Measurements from ENCODE around the gene ANP32B.

The ANP32B gene

DNA sequence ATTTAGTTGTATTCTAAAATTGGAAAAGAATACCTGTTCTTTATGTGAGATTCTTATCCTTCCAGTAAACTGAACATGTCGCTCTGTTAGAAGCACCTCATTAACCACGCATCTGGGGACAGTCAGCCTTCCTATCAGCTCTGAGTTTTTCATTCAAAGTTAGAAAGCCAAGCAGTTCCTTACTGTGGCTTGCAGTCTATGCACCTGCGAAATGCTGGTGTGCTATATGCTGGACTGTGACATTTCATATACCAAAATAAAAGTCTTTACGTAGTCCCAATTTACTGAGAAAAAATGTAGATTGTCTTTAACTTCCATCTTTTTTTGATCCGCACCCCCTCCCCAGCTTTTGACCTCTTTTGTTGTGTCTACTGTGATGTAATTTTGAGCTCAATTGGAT is 4.3 kb downstream of the ANP32B start:
- peak overlapping the region; percentile 95 for H3K4me2 ChIP-seq
- peaks cover 72% of the 10 kb centered on the region for H3K4me1 ChIP-seq (ENCODE audit: low read depth, poor library complexity, severe bottlenecking)
- no peak overlapping the region for H2AFZ ChIP-seq (ENCODE audit: low read depth)
- no peak overlapping the region for H3K9ac ChIP-seq
- no peak overlapping the region for H3K27ac ChIP-seq
- no peaks in the 10 kb centered on the region for H3K36me3 ChIP-seq (ENCODE audit: insufficient read depth)
- TF ChIP-seq, protein P1, sequence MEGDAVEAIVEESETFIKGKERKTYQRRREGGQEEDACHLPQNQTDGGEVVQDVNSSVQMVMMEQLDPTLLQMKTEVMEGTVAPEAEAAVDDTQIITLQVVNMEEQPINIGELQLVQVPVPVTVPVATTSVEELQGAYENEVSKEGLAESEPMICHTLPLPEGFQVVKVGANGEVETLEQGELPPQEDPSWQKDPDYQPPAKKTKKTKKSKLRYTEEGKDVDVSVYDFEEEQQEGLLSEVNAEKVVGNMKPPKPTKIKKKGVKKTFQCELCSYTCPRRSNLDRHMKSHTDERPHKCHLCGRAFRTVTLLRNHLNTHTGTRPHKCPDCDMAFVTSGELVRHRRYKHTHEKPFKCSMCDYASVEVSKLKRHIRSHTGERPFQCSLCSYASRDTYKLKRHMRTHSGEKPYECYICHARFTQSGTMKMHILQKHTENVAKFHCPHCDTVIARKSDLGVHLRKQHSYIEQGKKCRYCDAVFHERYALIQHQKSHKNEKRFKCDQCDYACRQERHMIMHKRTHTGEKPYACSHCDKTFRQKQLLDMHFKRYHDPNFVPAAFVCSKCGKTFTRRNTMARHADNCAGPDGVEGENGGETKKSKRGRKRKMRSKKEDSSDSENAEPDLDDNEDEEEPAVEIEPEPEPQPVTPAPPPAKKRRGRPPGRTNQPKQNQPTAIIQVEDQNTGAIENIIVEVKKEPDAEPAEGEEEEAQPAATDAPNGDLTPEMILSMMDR (conservative IDR thresholded peaks at IDR 0.05; ENCODE audit: low read depth, low read length): no peak
- no peaks in the 10 kb centered on the region for H3K27me3 ChIP-seq (ENCODE audit: insufficient read depth, low read depth)
- peaks cover 85% of the 10 kb centered on the region for H3K79me2 ChIP-seq (ENCODE audit: insufficient read depth, low read depth)
- H4K20me1 ChIP-seq (ENCODE audit: insufficient read depth): peaks cover 43% of the 10 kb centered on the region
- H3K4me3 ChIP-seq (IDR thresholded peaks at IDR 0.05; ENCODE audit: insufficient read depth, low read depth, low read length): no peak overlapping the region

DNA sequence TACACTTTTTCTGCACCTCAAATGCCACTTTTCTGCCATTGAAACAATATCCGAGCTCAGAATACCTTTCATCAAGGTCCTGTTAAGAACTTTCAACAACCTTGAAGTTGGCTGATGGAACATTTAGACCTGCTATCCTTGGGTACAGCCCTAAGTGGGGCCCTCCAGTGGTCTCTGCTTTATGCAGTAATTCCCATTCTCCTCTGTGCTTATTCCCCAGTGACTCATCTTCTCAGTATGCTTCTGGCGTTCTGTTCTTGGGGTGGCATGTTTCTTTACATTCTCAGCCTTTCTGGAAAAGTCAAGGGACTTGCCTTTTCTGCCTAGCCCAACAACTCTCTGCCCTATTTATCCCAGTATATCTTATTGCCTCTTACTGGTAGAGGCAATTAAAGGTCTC is 7.1 kb downstream of the ANP32B start:
- H4K20me1 ChIP-seq (ENCODE audit: insufficient read depth): peaks cover 68% of the 10 kb centered on the region
- H3K36me3 ChIP-seq (ENCODE audit: insufficient read depth): no peaks in the 10 kb centered on the region; the same call in 1 of the 2 replicates
- H3K27ac ChIP-seq: no peak overlapping the region
- no peak overlapping the region for H3K4me3 ChIP-seq (IDR thresholded peaks at IDR 0.05; ENCODE audit: insufficient read depth, low read depth, low read length)
- no peak overlapping the region for H2AFZ ChIP-seq (ENCODE audit: low read depth)
- no peak overlapping the region for H3K9ac ChIP-seq
- H3K27me3 ChIP-seq (ENCODE audit: insufficient read depth, low read depth): no peaks in the 10 kb centered on the region
- peaks cover 97% of the 10 kb centered on the region for H3K4me1 ChIP-seq (ENCODE audit: low read depth, poor library complexity, severe bottlenecking)
- H3K4me2 ChIP-seq: no peak overlapping the region
- TF ChIP-seq, protein P1 (conservative IDR thresholded peaks at IDR 0.05; ENCODE audit: low read depth, low read length): no peak
- peaks cover 100% of the 10 kb centered on the region for H3K79me2 ChIP-seq (ENCODE audit: insufficient read depth, low read depth)

DNA sequence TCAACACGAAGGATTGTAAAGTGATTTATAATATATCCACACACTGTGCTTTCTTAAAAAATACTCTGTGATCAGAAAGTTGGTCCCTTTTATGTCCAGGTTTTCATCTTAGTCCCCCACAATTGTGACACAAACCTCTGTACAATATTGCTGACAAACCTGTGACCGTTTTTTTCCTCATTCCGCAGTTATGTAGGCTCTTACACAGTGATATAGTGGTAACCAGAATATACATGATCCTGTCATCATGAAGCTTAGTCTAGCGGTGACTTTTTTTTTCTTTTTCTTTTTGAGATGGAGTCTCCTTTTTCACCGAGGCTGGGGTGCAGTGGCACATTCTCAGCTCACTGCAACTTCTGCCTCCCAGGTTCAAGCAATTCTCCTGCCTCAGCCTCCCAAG is 8.7 kb downstream of the ANP32B start:
- Histone ChIP-seq H2AFZ (ENCODE audit: low read depth) (no peak overlapping the region), H3K36me3 (ENCODE audit: insufficient read depth) (peaks cover 2% of the 10 kb centered on the region), H3K4me1 (ENCODE audit: low read depth, poor library complexity, severe bottlenecking) (peaks cover 85% of the 10 kb centered on the region), H3K79me2 (ENCODE audit: insufficient read depth, low read depth) (peaks cover 99% of the 10 kb centered on the region), H3K27ac (no peak overlapping the region), H3K9ac (no peak overlapping the region), H3K27me3 (ENCODE audit: insufficient read depth, low read depth) (no peaks in the 10 kb centered on the region), H4K20me1 (ENCODE audit: insufficient read depth) (peaks cover 68% of the 10 kb centered on the region), H3K4me2 (no peak overlapping the region), H3K4me3 (IDR thresholded peaks at IDR 0.05; ENCODE audit: insufficient read depth, low read depth, low read length) (no peak overlapping the region)
- TF ChIP-seq, protein P1 (conservative IDR thresholded peaks at IDR 0.05; ENCODE audit: low read depth, low read length): no peak

DNA sequence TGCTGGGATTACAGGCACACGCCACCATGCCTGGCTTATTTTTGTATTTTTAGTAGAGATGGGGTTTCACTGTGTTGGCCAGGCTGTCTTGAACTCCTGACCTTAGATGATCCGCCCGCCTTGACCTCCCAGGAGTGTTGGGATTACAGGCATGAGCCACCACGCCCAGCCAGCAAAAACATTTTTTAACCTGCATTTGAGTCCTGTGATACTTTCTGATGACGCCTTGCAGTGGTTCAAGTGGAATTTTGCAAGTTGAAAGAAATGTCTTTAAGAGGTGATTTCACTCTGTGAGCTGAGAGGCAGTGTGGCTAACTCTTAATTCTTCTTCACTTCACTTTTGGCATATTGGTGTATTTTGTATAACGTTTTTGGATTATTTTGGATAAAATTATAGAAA is 9.1 kb downstream of the ANP32B start:
- H3K36me3 ChIP-seq (ENCODE audit: insufficient read depth): peaks cover 6% of the 10 kb centered on the region
- no peak overlapping the region for H2AFZ ChIP-seq (ENCODE audit: low read depth)
- no peak overlapping the region for H3K4me2 ChIP-seq
- no peak overlapping the region for H3K4me3 ChIP-seq (IDR thresholded peaks at IDR 0.05; ENCODE audit: insufficient read depth, low read depth, low read length)
- peaks cover 99% of the 10 kb centered on the region for H3K79me2 ChIP-seq (ENCODE audit: insufficient read depth, low read depth)
- TF ChIP-seq, protein P1 (conservative IDR thresholded peaks at IDR 0.05; ENCODE audit: low read depth, low read length): no peak
- no peak overlapping the region for H3K27ac ChIP-seq
- H3K27me3 ChIP-seq (ENCODE audit: insufficient read depth, low read depth): no peaks in the 10 kb centered on the region
- H3K4me1 ChIP-seq (ENCODE audit: low read depth, poor library complexity, severe bottlenecking): peaks cover 85% of the 10 kb centered on the region
- no peak overlapping the region for H3K9ac ChIP-seq
- H4K20me1 ChIP-seq (ENCODE audit: insufficient read depth): peaks cover 64% of the 10 kb centered on the region
